Measurements from ENCODE around the gene SATB1.

GRCh38 chr3:18355832-18356231 is 69.3 kb downstream of the SATB1 start:
- TF ChIP-seq CTCF (IDR thresholded peaks at IDR 0.05) (no peak), ZNF302 (CRISPR knock-in tag; IDR thresholded peaks at IDR 0.05) (no peak), REST (IDR thresholded peaks at IDR 0.05) (no peak), CHD2 (IDR thresholded peaks at IDR 0.05; ENCODE audit: low read length, partially characterized antibody) (no peak), ELK1 (IDR thresholded peaks at IDR 0.05; ENCODE audit: low read depth, low read length) (no peak), HOXA7 (CRISPR knock-in tag; IDR thresholded peaks at IDR 0.05) (no peak), CBX2 (IDR thresholded peaks at IDR 0.05; ENCODE audit: borderline replicate concordance, low read depth) (no peak), EP300 (IDR thresholded peaks at IDR 0.05) (no peak), FOSL2 (IDR thresholded peaks at IDR 0.05) (no peak), FOSL2 (CRISPR knock-in tag; IDR thresholded peaks at IDR 0.05) (no peak), GATA3 (IDR thresholded peaks at IDR 0.05; ENCODE audit: borderline replicate concordance) (no peak), BHLHE40 (IDR thresholded peaks at IDR 0.05; ENCODE audit: low read depth, low read length) (no peak), HMGXB4 (CRISPR knock-in tag; IDR thresholded peaks at IDR 0.05; ENCODE audit: borderline replicate concordance) (no peak)
